22Rv1 (cell line): ENCODE results near the gene TCF12.

Source experiments
- CTCF ChIP-seq: fragments of 450-650 bp; IDR thresholded peaks from 2 replicates; pipeline ENCODE4 v1.5.1; 2017; ENCODE audit warnings: mild to moderate bottlenecking
- ZFX ChIP-seq: fragments of 450-650 bp; IDR thresholded peaks from 2 replicates; pipeline ENCODE4 v1.6.1; 2017; ENCODE audit warnings: antibody characterized with exemption, borderline replicate concordance

GRCh38 chr15:57005244-57005643 lies 86.8 kb downstream of the TCF12 start:
- no peak for TF ChIP-seq CTCF
- no peak for TF ChIP-seq ZFX
